Vagina (tissue), 2 donors: ENCODE results near the gene SERPINF2.

Experiments used
- POLR2A ChIP-seq, 2 donors: fragments of 450-650 bp; IDR thresholded peaks; one replicate each; pipeline ENCODE4 v1.6.1; 2017; ENCODE audit warnings: antibody characterized with exemption in 2 of 2, mild to moderate bottlenecking in 2 of 2, moderate library complexity in 2 of 2
- POLR2AphosphoS5 ChIP-seq, 2 donors: sonication (generic); formaldehyde crosslinking; IDR thresholded peaks; one replicate each; pipeline ENCODE4 v1.9.0; 2017; ENCODE audit warnings: antibody characterized with exemption in 2 of 2, mild to moderate bottlenecking in 2 of 2, low read depth in 1 of 2; ENCODE audit not compliant: insufficient read depth in 1 of 2
- TF ChIP-seq, protein P1 (sequence below), 3 experiments: fragments of 450-650 bp in 2 of 3; fragments of 200-600 bp in 1 of 3; sonication (generic) in 1 of 3; IDR thresholded peaks; one replicate each; pipeline ENCODE4 v1.5.1; 2017 to 2019; ENCODE audit warnings: antibody characterized with exemption in 3 of 3, mild to moderate bottlenecking in 2 of 3, moderate library complexity in 2 of 3

DNA sequence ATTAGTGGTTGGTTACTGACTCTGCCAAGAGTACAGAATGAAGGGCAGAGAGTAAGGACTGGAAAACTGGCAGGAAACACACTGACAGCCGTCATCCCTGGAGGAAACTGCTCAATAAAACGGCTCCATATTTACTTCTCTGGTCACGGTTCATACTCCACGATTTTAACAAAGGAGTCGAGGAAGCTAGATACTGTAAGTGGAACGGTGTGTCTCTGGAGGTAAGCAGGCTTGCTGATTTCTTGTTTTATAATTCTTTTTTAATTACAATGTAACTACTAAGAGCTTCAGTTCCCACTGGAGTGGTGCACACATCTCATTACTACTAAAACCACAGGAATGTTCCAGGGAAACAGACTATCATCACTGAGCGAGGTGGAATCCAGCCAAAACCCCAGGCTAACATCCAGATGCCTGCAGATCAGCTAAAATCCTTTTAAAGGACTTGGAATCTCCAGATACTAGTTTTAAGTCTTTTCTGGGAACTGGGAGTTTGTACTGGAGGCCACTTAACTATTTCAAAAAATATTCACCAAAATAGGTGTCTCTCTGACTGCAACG is 37.0 kb downstream of the SERPINF2 start:
- TF ChIP-seq, protein P1, sequence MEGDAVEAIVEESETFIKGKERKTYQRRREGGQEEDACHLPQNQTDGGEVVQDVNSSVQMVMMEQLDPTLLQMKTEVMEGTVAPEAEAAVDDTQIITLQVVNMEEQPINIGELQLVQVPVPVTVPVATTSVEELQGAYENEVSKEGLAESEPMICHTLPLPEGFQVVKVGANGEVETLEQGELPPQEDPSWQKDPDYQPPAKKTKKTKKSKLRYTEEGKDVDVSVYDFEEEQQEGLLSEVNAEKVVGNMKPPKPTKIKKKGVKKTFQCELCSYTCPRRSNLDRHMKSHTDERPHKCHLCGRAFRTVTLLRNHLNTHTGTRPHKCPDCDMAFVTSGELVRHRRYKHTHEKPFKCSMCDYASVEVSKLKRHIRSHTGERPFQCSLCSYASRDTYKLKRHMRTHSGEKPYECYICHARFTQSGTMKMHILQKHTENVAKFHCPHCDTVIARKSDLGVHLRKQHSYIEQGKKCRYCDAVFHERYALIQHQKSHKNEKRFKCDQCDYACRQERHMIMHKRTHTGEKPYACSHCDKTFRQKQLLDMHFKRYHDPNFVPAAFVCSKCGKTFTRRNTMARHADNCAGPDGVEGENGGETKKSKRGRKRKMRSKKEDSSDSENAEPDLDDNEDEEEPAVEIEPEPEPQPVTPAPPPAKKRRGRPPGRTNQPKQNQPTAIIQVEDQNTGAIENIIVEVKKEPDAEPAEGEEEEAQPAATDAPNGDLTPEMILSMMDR (IDR thresholded peaks at IDR 0.05): no peak
- TF ChIP-seq POLR2A (IDR thresholded peaks at IDR 0.05) (no peak), POLR2AphosphoS5 (IDR thresholded peaks at IDR 0.05; ENCODE audit: insufficient read depth in 1 of 2, low read depth in 1 of 2) (peak in 1 of 2 donors; percentile 76)
